GM13977 (cell line): ENCODE results near the gene GOLGA2.

ENCODE experiments used
- DNase-seq: peaks from one replicate; pipeline ENCODE4 v3.0.0; 2012; ENCODE audit warnings: low spot score
- in situ Hi-C: fragments of 300-500 bp; cut with MboI; formaldehyde crosslinking; loops from one replicate; pipeline ENCODE4 v1.12.0; 2022; ENCODE audit warnings: low sequenced_read_pairs, low pct_unique_long_range_greater_than_20kb, mixed read lengths, inconsistent platforms; ENCODE audit not compliant: unreplicated experiment
- TF ChIP-seq, protein P1 (sequence below): IDR thresholded peaks from 2 replicates; pipeline ENCODE4 v1.5.1; 2012; ENCODE audit warnings: mild to moderate bottlenecking, control low read depth; ENCODE audit not compliant: insufficient read depth; ENCODE audit errors: extremely low read depth, missing control alignments

Gene GOLGA2

DNA sequence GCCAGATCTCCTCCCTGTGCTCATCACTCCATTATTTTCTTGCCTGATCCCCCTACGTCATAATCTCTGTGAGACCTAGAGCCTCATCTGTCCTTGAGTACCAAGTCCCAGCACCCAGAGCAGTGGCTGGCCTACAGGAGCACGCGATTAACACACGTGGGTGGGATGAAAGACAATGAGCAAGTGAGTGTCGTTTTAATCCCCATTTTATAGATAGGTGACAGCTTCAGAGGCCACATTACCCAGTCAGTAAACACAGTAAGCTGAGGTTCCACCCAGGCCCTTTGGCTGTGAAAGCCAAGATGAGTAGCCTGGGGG, 29.1 kb upstream of the GOLGA2 start:
- in situ Hi-C loops = no loop called here
- TF ChIP-seq, protein P1, sequence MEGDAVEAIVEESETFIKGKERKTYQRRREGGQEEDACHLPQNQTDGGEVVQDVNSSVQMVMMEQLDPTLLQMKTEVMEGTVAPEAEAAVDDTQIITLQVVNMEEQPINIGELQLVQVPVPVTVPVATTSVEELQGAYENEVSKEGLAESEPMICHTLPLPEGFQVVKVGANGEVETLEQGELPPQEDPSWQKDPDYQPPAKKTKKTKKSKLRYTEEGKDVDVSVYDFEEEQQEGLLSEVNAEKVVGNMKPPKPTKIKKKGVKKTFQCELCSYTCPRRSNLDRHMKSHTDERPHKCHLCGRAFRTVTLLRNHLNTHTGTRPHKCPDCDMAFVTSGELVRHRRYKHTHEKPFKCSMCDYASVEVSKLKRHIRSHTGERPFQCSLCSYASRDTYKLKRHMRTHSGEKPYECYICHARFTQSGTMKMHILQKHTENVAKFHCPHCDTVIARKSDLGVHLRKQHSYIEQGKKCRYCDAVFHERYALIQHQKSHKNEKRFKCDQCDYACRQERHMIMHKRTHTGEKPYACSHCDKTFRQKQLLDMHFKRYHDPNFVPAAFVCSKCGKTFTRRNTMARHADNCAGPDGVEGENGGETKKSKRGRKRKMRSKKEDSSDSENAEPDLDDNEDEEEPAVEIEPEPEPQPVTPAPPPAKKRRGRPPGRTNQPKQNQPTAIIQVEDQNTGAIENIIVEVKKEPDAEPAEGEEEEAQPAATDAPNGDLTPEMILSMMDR = no peak
- DNase-seq = no peak

DNA sequence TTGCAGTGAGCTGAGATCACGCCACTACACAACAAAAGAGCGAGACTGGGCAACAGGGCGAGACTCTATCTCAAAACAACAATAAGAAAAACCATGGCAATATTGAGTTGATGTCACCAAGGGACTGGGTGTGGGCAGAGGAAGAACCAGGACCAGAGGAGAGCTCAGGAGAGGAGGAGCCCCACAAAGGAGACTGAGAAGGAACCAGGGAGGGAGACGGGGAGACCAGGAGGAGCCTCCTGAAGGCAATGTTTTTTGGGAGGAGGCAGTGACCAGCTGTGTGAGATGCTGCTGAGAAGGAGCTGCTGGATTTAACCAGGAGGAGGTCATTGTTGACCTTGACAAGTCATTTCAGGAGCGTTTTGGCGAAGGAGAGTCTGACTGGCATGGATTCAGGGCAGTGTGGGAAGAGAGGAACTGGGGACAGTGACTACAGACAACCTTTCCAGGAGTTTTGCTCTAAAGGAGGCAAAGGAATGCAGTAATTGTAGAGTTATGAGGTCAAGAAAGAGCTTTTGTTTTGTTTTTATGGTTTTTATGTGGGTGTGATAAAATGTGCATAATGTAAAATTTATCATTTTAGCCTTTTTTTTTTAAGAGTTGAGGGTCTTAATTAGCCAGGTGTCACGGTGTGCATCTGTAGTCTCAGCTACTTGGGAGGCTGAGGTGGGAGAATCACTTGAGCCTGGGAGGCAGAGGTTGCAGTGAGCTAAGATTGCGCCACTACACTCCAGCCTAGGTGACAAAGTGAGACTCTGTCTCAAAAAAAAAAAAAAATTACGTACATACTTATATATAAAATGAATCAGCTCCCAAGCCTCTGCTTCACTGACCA, 28.5 kb upstream of the GOLGA2 start:
- in situ Hi-C loops = no loop called here
- TF ChIP-seq, protein P1 = no peak
- no peak for DNase-seq

DNA sequence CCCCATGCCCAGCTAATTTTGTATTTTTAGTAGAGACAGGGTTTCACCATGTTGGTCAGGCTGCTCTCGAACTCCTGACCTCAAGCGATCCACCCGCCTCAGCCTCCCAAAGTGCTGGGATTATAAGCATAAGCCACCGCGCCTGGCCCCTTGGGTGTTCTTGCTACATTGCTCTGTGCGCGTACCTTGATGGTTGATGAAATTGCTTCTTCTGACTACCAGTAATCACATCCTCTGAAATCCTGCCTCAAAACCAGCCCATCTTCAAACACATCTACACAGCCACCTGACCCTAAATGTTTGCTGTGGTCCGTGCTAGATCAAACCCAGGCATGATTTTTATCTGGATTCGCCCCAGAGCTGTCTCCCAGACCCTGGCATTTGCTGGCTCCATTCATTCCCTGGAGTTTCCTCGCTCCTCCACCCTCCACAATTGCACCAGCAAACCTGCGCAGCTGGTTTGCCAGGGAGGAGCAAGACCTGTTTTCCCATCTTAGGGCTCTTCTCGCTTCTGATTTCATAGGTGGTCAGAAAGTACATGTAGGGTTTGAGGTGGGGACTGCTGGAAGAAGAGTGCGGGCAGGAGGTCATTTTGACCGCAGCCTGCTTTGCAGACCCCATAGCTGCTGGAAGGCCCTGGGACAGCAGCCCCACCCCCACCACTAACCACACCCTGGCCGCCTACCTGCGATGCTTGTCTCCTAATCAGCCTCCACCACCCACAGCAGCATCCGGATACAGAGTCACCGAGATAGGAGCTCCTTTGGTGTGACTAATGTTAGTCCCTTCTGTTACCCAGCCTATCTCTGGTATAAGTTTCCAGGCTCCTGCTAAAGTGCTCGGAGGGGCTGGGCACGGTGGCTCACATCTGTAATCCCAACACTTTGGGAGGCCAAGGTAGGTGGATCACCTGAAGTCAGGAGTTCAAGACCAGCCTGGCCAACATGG, 23.0 kb upstream of the GOLGA2 start:
- in situ Hi-C loops = no loop called here

DNA sequence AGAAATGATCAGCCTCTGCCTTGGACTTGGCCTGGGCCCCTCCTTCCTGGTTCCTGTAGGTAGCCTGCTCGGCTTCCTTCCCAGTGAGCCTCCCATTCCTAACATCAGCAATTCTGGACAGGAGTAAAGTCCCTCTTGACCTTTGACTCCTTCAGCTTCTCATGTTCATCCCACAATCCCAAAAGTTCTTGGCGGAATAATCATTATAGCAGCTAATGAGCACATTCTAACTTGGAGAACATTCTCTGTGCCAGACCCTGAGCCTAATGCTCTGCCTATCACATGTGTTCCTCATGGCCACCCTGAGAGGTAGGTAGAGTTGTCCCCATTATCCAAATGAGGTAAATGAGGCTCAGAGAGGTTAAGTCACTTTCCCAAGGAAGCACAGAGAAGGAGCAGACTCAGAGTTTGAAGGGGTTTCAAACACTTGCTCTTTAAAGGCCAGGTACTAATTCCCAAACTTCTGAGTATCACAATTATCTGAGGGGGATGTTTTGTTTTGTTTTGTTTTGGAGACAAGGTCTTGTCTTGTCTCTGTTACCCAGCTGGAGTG, 21.5 kb upstream of the GOLGA2 start:
- in situ Hi-C loops = no loop called here
- DNase-seq = no peak
- TF ChIP-seq, protein P1 = no peak

More for the DNA sequence above, 23.0 kb upstream of the GOLGA2 start:
- TF ChIP-seq, protein P1 = no peak
- no peak for DNase-seq

DNA sequence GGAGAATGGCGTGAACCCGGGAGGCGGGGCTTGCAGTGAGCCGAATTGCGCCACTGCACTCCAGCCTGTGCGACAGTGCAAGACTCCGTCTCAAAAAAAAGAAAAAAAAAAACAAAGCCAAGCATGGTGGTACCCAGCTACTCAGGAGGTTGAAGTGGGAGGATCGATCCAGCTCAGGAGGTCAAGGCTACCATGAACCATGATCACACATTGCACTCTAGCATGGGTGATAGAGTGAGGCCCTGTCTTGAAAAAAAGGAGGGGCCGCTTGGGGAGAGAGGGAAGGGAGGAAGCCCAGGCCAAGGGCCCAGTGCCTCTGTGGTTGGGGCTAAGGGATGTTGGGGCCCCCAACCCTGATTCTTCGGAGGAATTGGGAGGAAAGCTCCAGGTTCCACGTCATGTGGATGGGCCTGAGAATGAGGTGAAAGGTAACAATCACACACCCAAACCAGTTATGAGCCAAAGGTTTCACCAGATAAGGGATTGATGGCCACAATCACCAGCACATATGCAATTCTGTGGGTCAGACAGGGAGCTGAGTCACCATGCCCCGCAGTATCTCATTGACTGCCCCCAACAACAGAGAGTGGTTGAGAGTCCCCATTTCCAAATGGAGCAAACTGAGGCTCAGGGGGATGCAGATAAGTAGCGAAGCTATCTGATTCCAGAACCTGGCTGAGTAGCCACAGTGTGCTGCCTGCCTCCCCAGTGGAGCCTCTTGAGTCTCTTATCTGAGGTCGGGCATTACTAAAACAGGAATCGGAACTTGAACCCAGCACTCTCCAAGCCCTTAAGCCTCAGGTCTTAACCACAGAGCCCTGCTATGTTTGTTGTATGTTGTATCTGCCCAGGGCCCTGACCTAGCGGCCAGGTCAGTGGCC, 20.8 kb upstream of the GOLGA2 start:
- TF ChIP-seq, protein P1 = no peak
- in situ Hi-C loops = no loop called here

DNA sequence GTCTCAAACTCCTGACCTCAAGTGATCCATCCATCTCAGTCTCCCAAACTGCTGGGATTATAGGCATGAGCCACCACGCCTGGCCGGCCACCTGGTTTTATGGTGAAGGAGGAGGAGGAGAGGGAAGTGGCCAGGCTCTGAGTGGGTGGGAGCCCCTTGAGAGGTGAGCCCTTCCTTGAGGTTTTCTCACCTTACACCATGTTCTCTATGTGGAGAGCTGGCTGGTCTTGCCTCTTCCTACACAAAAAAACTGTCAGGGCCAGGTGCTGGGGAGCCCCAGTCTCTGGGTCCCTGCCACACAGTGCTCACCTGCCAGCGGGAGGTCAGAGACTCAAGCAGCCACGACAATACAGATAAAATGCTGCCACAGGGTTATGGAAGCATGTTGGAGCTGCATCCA, 18.3 kb upstream of the GOLGA2 start:
- no peak for DNase-seq
- TF ChIP-seq, protein P1 = no peak
- in situ Hi-C loops = no loop called here

More for the DNA sequence above, 20.8 kb upstream of the GOLGA2 start:
- no peak for DNase-seq
